GM19025 (cell line): ENCODE results near the gene ARHGEF4.

Source experiments
- ATAC-seq: cut with Tn5 transposase; IDR thresholded peaks from one replicate; pipeline ENCODE4 v1.9.1; 2021; ENCODE audit warnings: mild to moderate bottlenecking, low read depth, moderate library complexity; ENCODE audit not compliant: unreplicated experiment

Gene ARHGEF4, protein sequence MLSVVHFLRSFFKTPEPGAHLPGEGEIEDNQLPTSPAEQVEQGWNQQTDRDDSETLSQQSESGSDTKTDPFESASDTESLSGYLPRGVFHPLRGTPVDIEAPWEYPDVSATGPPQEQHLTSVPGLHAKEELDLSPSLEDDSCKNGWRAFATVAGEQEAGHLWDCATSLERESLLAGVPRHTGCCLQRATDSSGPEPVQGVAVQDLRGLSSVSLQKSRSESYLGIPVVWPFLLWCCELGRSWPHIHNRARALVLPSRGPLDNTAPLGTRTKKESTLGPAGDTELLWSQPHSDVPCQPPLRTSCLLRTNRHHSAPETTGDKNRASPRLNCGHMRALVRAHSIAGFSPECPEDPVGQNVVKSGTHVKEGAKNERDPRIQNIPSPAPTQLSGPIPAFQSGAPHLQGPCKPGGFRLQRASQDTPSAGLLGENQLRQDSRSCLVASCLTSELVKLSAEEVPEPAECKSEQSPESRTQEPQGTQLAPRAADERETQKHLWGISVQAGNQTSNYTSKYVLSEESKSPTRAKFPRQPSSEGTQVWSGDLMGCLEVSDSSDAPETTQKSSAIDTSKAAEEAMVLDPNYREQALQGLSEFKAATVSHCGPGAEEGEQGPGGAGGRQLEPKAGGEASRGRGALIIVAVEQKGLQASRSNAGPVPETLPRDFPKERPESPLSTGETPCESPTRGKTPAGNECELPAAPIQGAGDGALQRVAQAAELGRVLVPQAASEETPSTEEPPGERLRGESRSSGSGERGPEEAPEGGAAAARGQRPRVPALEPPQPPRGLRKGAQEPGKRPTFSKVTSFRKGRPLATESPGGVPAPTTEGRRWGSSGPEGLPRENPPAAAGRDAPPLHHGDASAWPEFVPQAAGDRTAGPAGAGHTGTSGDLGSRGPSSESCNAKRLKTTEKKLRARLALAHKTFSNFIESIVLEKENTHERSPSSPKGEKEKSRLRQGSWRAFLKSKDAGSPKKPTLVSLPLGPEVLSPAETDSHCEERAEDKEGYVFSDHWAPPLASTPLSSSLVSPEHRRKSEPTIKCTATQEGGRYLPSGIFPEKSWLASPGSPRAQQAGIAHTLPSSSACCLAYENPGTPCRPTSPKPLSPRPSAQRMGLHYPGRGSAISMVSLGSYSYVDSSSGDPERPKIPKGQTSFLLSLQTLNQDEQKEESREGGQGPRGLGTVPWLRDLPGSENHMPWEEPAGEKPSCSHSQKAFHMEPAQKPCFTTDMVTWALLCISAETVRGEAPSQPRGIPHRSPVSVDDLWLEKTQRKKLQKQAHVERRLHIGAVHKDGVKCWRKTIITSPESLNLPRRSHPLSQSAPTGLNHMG (N-terminal part only)

DNA sequence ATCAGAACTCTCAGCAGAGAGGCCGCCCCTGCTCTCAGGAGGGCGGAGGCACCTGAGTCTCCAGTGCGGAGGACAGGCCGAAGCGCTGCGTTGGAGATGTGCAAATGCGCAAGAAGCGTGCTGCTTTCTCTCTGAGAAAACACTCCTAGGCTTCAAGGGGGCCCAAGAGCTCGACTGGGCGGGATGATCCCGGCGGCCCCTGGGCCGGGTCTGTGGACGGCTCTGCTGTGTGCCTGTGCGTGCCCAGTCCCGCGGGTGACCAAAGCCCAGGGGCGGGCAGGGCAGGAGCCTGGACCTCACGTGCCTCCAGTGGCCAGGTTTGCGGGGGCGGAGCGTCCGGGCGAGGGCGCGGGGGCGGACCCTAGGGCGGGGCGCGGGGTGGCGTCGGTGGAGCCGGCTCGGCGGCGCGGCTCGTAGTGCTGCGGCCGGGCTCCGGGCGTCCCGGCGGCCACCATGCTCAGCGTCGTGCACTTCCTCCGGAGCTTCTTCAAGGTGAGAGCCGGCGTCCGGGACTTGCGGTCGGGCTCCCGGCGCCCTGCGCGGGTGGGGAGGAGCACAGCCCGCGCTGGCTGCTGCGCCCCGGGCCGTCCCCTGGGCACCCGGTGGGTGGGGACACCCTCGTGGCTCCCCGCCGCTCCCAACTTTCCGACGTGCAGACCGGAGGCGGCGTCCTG is at the start of gene ARHGEF4:
TSS of gene ARHGEF4 (plus strand) at position 414 of the 674 bp plus-strand sequence. CDS start at position 454, 40 bp downstream.
- no peak for ATAC-seq

DNA sequence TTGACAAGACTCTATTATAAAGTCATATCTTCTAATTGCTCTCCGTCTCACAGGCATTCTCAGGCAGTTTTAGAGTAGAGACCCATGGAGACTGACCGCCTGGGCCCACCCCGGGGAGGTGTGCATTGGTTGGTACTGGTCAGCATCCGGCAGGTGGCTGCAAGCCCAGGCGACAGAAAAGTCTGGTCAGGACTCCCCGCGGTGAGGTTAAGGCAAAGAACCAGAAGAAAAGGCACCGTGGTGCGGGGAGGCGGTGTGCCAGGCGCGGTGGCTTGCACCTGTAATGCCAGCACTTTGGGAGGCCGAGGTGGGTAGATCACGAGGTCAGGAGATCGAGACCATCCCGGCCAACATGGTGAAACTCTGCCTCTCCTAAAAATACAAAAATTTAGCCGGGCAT is 48.9 kb upstream of the ARHGEF4 start:
- ATAC-seq: no peak

DNA sequence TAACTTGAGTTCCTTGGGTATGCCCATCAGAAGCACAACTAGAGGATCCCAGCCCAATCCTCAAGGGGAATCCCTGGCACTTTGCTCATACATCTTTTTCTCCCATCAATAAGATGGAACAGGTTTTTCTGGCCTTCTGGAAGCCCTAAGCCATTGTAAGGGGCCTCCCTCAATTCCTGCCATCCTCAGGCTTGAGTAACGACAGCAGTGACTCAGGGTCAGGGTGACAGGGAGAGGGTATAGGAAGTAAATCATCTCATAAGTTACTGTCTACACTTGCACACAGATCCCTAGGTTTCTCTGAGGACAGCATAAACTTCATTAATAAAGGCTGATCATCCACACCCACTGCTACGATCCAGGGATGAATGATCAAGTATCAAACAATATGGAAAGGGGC is 46.4 kb upstream of the ARHGEF4 start:
- no peak for ATAC-seq

DNA sequence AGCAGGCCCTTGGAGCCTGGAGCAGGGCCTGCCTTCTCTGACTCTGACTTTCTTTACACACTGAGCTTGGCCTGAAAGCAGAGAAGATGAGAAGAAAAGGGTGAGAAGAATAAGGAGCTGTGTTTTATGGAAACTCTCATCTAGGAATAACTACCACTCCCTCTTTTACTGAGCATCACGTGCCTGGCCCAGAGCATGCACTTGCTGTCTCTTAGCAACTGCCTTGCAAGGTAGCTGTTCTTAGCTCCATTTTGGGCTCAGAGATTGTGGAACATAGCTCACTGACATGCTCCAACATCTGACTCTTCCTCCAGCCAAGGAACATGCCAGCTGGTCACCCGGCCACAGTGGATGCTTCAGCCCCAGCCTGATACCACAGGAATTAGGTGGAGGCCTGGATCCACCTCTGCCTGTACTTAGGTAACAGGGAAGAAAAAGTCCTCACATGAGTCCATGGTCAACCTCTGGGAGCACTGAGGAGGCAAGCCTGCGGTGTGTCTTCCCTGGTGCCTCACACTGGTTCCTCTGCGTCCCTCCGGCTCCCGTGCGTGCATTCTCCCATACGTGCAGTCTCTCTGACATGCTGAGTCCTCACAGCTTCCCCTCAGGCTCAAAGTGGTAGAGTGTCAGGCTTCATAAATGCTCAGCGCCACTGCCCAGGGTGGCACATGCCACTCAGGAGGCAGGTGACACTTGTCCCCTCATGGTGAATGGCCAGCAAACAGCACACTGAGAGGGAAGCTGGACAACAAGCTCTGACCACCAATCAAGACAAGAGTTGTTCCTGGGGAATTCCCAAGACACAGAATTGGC is 45.7 kb upstream of the ARHGEF4 start:
- ATAC-seq: no peak

DNA sequence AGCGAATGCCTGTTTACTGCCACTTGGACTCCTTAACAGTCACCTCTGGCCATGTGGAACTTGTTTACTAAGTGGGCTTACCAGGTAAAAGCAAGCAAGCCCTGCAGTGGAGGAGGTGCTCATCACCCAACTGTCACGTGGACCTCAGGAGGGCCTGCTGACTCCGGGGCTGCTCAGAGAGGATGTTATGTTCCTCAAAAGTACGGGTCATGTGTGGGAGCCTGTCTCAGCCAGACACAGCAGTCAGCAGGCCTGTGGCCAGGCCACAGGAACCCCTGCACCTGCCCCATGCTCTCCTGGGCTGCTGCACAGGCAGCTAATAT is 45.1 kb upstream of the ARHGEF4 start:
- ATAC-seq: no peak

DNA sequence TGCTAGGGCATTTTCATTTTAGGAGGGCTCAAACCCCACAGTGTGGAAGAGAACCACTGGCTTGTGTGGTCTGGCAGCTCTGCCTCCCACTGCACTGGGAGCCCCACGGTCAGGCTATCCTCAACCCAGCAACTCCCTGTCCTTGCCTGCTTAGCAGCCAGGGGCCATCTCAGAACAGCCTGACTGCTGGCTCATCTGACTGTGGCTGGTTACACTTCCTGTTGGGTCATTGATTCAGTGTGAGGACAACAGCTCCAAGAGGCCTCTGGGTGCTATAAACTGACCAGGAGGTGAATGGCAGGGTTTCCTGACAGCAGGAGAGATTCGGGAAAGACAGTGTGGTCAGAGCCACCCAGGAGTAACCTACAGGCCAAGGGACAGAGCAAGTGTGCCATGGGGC is 41.3 kb upstream of the ARHGEF4 start:
- no peak for ATAC-seq

DNA sequence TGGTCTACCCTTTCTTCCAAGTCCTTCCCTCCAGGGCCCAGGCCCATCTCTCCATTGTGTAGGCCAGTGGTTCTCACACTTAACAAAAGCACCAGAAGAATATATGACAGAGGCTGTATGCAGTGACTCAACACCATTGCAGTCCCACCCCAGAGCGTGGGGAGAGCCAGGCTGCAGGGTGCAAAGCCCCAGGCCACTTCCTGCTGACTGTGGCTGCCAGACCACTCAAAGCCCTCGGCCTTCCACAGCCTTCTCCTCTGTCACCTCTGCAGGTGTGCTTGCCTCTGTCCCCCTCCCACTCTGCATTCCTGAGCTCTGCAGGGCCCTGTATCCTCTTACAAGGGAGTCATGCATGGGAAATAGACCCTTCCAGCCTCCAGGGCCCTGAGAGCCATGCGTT is 40.4 kb upstream of the ARHGEF4 start:
- no peak for ATAC-seq

DNA sequence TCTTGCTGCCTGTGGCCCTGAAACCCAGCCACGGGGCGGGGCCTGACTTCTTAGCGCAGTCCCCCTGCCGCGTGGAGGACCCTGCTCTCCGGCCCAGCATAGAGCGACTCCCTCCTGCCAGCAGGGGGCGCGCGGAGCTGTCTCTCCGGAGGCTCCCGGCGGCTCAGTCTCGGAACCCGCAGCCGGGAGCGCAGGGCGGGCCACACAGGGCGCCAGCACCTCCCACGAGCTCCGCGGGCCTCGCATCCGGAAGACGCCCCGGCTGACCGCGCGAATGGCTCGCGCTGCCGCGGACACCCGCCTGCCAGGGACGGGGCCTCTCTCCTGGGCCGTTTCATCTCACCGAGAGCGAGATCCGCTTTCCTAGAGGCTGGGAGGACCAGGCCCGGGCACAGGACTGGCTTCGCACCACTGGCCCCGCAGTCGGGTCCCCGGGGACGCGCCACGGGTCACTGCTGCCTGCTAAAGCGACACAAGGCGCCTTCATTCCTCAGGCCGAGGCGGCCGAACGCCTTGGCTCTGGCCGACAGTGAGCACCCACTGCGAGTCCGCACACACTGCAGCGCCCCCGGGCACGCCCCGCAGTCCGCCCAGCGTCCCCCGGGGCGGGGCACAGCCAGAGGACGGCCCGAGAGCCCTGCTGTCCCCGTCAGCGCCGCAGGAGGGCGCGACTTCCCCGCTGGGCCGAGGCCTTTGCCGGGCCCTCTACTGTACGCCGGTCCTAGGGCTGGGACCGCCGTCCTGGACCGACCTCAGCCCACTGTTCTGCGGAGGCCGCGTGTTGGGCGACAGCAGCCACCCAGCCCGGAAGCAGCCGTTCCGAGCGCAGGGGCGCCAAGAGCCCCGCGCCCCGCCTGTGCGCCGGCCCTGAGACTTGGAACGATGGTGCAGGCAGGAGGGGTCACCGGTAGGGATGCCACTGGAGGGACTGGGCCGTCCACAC is 39.0 kb upstream of the ARHGEF4 start:
- peak; percentile 93 for ATAC-seq

DNA sequence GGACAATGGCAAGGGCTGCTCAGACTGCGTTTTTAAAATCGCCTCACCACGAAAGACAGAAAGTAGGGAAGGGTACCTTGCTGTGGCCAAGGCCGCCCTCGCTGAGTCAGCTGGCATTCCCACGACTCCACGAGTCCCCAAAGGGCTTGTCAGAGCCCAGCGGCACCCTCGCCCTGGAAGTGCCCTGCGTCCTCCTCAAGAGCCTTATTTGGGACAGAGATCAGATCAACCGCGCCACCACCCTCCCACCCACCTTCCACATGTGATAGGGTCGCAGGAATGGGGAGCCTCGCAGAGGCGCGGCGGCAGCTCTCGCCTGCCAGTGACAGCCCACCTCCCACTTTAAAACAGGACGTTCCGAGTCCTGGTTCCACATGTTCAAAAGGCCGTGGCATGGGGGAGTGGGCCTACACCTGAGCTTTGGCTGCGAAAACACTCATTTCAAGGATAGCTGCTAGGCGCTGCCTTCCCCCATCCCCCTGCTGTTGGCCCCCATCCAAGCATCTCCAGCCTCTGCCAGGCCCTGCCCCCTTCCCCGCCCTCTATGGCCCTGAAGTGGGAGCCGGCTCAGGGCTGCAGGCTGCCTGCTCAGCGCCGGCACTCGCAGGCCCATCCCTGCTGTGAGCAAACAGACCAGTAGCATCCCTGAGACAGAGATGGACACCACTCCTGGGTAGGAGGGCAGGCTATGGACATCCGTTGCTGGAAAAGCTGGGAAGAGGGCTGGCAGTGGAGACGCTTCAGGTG is 38.1 kb upstream of the ARHGEF4 start:
- ATAC-seq: no peak

DNA sequence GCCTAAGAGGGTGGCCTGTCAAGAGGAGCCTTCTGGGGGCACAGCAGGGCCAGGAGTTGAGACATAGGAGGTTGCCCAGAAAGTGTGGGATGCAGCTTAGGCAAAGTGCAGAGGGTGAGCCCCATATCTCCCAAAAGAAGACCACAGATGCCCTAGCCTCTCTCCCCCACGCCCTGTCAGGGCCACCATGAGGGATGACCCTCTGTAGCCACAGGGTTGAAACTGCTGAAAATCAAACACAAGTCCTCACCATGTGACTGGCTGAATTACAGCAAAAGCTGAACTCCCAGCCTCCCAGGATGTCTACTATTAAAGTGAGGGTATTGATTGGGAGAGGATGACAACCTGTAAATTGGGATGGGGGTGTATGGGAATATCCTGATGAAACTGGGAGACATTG is 37.4 kb upstream of the ARHGEF4 start:
- no peak for ATAC-seq

DNA sequence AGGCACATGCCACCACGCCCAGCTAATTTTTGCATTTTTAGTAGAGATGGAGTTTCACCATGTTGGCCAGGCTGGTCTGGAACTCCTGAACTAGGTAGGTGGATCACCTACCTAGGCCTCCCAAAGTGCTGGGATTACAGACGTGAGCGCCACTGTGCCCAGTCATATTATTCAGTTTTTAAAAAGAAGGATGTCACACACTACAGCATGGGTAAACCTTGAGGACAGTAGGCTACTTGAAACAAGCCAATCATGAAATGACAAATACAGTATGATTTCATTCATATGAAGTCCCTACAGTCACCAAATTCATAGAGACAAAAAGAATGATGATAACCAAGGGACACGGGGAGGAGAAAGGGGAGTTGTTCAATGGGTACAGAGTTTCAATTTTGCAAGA is 31.1 kb upstream of the ARHGEF4 start:
- ATAC-seq: no peak

DNA sequence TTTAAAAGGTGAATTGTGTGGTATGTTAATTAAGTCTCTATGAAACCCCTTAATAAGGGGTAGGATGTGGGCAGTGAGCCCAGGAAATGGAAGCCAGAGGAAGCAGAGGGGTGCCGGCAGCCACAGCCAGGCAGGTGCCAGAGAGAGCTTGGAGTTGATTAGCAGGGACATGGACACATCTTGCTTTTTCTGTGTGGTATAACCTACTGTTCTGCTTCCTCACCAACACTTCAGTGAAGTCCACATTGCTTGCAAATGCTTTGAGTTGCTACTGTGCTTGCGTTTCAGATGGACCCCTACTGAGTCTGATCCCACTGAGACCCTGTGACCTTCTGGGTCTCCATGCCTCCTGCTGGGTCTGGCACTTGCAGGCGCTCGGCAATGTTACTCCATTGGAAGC is 30.3 kb upstream of the ARHGEF4 start:
- no peak for ATAC-seq

DNA sequence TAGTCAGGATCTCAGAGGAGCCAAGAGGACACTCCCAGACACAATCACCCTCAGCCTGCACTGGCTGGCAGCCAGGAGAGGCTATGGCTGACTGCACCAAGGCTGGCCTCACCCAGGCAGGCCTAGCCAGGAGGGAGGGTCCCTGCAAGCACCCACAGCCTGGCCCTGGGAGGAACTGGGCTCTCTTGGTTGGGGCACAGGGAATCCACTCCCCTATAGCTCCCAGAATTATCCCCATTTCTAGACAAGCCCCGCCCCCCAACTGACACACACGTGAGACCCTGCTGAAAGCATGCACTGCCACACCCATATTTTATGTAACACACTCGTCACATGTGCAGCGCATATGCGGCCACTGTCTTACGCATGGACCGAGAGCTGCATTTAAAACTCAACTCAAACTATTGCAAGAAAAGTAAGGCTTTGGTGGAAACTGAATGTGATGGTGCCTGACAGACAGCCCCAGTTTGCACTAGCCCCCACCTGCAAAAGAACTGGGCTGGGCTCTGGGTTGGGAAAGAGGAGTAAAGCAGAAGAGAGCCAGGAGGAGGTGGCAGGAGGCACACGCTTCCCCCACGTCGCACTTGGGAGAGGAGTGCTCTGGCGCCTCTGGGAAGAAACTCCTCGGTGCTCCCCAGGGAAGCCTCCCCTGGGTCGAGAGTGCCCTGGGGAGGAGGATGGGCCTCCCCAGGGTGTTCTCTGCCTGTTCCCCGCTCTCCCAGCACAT is 28.9 kb upstream of the ARHGEF4 start:
- no peak for ATAC-seq

DNA sequence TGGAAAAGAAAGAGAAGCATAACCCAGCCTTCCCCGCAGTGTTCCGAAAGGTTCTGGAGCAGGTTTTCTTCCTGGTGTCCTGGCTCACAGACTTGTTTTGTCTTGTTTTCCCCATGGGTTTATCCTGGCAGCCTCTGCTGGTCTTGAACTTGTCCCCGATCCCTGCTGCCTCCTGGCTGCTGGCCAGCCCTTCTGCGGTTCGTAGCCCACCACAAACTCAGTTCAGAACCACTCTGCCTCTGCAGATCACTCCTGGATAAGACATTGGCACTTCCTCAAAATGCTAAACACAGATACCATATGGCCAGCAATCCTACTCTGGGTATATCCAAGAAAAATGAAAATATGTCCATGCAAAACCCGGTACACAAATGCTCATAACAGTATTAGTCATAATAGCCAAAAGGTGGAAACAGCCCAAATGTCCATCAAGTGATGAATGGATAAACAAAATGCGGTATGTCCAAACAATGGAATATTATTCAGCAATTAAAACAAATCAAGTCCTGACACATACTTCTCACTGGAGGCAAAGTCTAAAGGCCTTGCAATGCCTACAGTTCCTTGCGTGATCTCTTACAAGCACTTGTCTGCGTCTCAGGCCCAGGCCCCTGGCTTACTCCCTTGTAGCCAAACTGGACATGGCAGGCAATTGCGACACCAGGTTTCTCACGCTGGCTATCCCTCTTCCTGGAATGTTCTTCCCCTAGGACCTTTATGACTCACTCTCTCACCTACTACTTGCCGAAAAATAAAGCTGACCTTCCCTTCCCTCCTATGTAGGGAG is 28.0 kb upstream of the ARHGEF4 start:
- no peak for ATAC-seq

DNA sequence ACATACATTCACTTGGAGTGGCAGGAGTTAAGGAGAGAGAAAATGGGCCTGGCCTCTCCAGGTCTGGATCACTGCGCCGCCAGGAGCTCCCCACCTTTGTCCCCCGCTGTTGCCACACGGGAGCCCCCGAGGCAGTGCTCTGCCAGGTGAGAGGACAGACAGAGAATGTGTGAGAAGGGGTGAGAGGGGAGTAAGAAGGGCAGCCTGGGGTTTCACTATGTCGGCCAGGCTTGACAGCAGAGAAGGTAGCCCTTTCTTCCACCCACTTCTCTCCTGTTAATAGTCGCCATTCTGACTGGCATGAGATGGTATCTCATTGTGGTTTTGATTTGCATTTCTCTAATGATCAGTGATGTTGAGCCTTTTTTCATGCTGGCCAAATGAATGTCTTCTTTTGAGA is 26.2 kb upstream of the ARHGEF4 start:
- ATAC-seq: no peak

DNA sequence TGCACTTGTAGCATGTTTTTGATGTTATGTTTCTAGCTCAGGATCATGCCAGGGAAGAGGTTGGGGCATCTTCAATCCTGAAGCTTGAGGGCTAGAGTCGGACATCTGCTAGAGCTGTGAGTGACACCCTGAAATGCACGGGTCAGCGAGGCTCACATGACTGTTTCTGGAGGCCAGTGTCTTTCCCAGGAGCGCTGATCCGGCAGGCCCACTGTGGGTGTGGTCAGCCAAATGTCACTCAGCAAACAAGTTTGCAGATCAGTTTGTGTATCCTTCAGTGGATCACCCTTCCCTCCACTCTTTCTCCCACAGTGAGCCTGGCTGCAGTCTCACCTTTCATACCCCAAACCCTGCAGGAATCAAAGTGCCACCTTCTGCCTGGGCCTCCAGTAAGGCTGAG is 23.0 kb upstream of the ARHGEF4 start:
- ATAC-seq: no peak
